Upper lobe of left lung (tissue), 4 donors: ENCODE results near the gene TAF4.

Experiments
- CTCF ChIP-seq, 6 experiments: fragments of 450-650 bp in 4 of 6; fragments of 200-600 bp in 2 of 6; sonication (generic) in 2 of 6; IDR thresholded peaks; one replicate each; pipeline ENCODE4 v1.5.1; 2016 to 2019; ENCODE audit warnings: antibody characterized with exemption in 6 of 6
- POLR2AphosphoS5 ChIP-seq, 2 donors: sonication (generic); formaldehyde crosslinking; IDR thresholded peaks; one replicate each; pipeline ENCODE4 v1.5.1; 2017; ENCODE audit warnings: antibody characterized with exemption in 2 of 2

- no peak for TF ChIP-seq CTCF (IDR thresholded peaks at IDR 0.05)
- TF ChIP-seq POLR2AphosphoS5 (IDR thresholded peaks at IDR 0.05): no peak
Observed at GRCh38 chr20:61957961-61958715, 107.5 kb downstream of the TAF4 start.
